Heart left ventricle (tissue), 13 donors: Measurements from ENCODE around the gene PTPRM.

Experiments
- CTCF ChIP-seq, 12 donors: fragments of 200-600 bp; sonication (generic) in 4 of 12; IDR thresholded peaks; one replicate each; pipeline versions ENCODE4 v1.5.0 to v1.8.0; 2018 to 2022; ENCODE audit warnings: antibody characterized with exemption in 12 of 12, mild to moderate bottlenecking in 5 of 12
- POLR2A ChIP-seq, 2 donors: fragments of 450-650 bp; IDR thresholded peaks; one replicate each; pipeline ENCODE4 v1.6.1; 2017; ENCODE audit warnings: antibody characterized with exemption in 2 of 2, mild to moderate bottlenecking in 2 of 2, moderate library complexity in 2 of 2
- donor health status: ischemic (EF 13 %, LVEDD 7.1; RV severe dilation, severe dysfunction).
- donor health status: DM: no; HTN: yes; CAD: no.
- donor health status: DM: no; HTN: no; CAD: no.
- donor health status: ischemic (EF 25% LVEDD 6.9; RV normal size, moderate dysfunction).
- donor health status: ischemic (EF 25% LVEDD 5.7; RV mildly dilated, moderate dysfunction).
- donor health status: ischemic (EF 35%, LVEDD 5.7; RV mildly dilated, moderate dysfunction).
- donor health status: nonischemic (EF 11% LVEDD 7.7; RV severe dilation, severe dysfunction).
- donor health status: DM: yes; HTN: yes; CAD: no.
- donor health status: PGD.
- donor health status: ischemic (EF 29% LVEDD 5.4; RV normal size, mild dysfunction).
- donor health status: nonischemic (EF 23%, LVEDD 6.1; RV moderate dilation, normal function).

DNA sequence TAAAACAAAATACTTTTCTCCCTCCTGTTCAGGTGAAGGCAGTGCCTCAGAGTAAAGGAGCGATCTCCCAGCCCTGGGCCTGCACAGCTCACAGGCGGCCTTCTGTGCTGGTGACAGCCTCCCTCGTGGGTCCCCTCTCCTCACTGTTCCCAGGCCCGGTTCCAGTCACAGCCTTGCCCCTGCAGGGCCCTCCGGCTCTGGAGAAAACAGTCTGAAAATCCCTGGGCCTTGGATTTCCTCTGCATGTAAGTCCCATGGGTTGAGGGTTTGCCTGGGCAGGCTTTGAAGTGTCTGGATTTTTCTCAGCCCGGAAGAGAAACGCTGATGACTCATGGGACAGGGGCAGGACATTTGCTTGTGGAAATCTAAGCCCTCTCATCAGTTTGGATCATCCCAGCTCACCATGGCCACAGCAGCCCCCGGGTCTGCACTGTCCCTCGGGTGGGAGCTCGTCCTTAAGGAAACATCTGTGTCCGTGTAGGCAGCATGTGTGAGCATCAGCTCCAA is 856.0 kb downstream of the PTPRM start:
- TF ChIP-seq CTCF (IDR thresholded peaks at IDR 0.05) (no peak), POLR2A (IDR thresholded peaks at IDR 0.05) (no peak)
